Psoas muscle (tissue), 8 donors: ENCODE measurements around the gene GK. TPM values are rescaled to one million over a fixed set of nuclear protein-coding genes. Genes with fewer than 3 reads are reported as not detected.

ENCODE experiments used
- ATAC-seq, 4 donors: fragments of 200-7000 bp; cut with Tn5 transposase; one replicate each; pipeline ENCODE4 v1.9.1; 2020; ENCODE audit warnings: moderate library complexity in 3 of 4, mild to moderate bottlenecking in 2 of 4
- DNase-seq, 2 donors: peaks; one replicate each; pipeline ENCODE4 v3.0.0-alpha.2; 2020
- H3K27ac ChIP-seq: fragments of 200-600 bp; one replicate; pipeline ENCODE4 v1.8.0; 2022
- H3K27me3 ChIP-seq, 3 donors: fragments of 200-600 bp in 1 of 3; one replicate each; pipeline versions ENCODE4 v1.6.1 to v1.8.0; 2013 to 2022; ENCODE audit warnings: low read length in 2 of 3, mild to moderate bottlenecking in 2 of 3, moderate library complexity in 1 of 3; ENCODE audit not compliant: insufficient read depth in 3 of 3
- H3K36me3 ChIP-seq, 2 donors: fragments of 200-600 bp in 1 of 2; one replicate each; pipeline versions ENCODE4 v1.6.1 to v1.8.0; 2013 to 2022; ENCODE audit warnings: low read depth in 1 of 2, mild to moderate bottlenecking in 1 of 2, moderate library complexity in 1 of 2; ENCODE audit not compliant: insufficient read depth in 1 of 2
- H3K4me1 ChIP-seq: fragments of 200-600 bp; one replicate; pipeline ENCODE4 v1.8.0; 2022
- H3K4me3 ChIP-seq: fragments of 200-600 bp; one replicate; pipeline ENCODE4 v1.8.0; 2022; ENCODE audit warnings: mild to moderate bottlenecking
- H3K9me3 ChIP-seq: fragments of 200-600 bp; one replicate; pipeline ENCODE4 v1.8.0; 2022
- WGBS, 3 donors: extraction: QIAGEN DNeasy Blood & Tissue Kit; methylation state at CpG; one replicate each; pipeline versions ENCODE4 v1.1.6 to v1.1.7; 2013; 5-methylcytosine and 5-hydroxymethylcytosine counted together
- intact Hi-C, 2 donors: fragments of 100-400 bp; cut with DNase I; formaldehyde crosslinking; loops; one replicate each; pipeline versions ENCODE4 v1.11.0 to v1.14.2; 2022
- polyA plus RNA-seq, 3 donors: library from polyadenylated mRNA; stranded (reverse); fragments of 200-250 nt; gene quantifications; one replicate each; pipeline ENCODE4 v1.2.3, GENCODE V29; 2013
- total RNA-seq, 4 donors: library from RNA; stranded (reverse); fragmentation: NEBNext Ultra II Directional in 2 of 4; extraction: Animal tissue kit (Norgen Biotek cat#: 25700) in 2 of 4; gene quantifications; one replicate each; pipeline versions ENCODE4 v1.2.1 to v1.2.4, GENCODE V29; 2021 to 2023
- TF ChIP-seq, protein P1 (sequence below): fragments of 200-600 bp; IDR thresholded peaks from one replicate; pipeline ENCODE4 v1.8.0; 2022; ENCODE audit warnings: antibody characterized with exemption
- donor health status: healthy with polysubstance abuse.
- donor health status: DM: no; HTN: no; CAD: no; lungs with moderate emphysema.
- donor health status: Bipolar disorder and iron deficiency.
- donor health status: healthy.
- donor health status: DM: yes; HTN: yes; CAD: no.
- donor health status: DM: no; HTN: no; CAD: no.
- donor health status: DM: no; HTN: no; CAD: no.
- donor health status: DM: yes; HTN: yes; CAD: no.

GK gene
- total and polyA plus RNA-seq, 7 donors: 1.1 to 5.2 (median 4.2) TPM

DNA sequence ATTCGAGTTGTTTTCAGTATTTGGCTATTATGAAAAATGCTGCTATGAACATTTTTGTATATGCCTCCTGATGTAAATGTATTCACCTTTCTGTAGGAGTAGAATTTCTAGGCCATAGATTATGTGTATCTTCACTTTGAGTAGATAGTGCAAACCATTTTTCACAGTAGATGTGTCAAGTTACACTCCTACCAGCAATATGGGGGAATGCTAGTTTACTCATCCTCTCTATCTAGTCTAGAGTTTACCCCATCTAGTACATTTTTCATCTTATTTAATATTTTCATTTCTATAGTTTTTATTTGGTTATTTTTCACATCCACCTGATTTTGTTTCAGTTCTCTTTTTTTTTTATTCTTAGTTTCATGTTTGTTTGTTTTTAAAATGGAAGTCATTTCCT lies 59.0 kb downstream of the GK start:
- H3K36me3 ChIP-seq: peaks cover 0 to 8% of the 10 kb centered on the region in 2 donors
- H3K4me3 ChIP-seq: no peak overlapping the region
- ATAC-seq (no peak), DNase-seq (no peak)
- no peaks in the 10 kb centered on the region for H3K9me3 ChIP-seq
- H3K4me1 ChIP-seq: no peaks in the 10 kb centered on the region
- H3K27ac ChIP-seq: no peak overlapping the region
- TF ChIP-seq, protein P1, sequence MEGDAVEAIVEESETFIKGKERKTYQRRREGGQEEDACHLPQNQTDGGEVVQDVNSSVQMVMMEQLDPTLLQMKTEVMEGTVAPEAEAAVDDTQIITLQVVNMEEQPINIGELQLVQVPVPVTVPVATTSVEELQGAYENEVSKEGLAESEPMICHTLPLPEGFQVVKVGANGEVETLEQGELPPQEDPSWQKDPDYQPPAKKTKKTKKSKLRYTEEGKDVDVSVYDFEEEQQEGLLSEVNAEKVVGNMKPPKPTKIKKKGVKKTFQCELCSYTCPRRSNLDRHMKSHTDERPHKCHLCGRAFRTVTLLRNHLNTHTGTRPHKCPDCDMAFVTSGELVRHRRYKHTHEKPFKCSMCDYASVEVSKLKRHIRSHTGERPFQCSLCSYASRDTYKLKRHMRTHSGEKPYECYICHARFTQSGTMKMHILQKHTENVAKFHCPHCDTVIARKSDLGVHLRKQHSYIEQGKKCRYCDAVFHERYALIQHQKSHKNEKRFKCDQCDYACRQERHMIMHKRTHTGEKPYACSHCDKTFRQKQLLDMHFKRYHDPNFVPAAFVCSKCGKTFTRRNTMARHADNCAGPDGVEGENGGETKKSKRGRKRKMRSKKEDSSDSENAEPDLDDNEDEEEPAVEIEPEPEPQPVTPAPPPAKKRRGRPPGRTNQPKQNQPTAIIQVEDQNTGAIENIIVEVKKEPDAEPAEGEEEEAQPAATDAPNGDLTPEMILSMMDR: no peak
- no peaks in the 10 kb centered on the region for H3K27me3 ChIP-seq
- WGBS, 3 donors: 73 to 100% (median 88%) methylated on average over 1 of the region's 1 CpG
- intact Hi-C loops: loop anchor here (5.0 to 10.0 kb wide), 2 partner anchors 137 to 140 kb away; partner anchors contain the start of gene TASL (in 1 of the 2)

DNA sequence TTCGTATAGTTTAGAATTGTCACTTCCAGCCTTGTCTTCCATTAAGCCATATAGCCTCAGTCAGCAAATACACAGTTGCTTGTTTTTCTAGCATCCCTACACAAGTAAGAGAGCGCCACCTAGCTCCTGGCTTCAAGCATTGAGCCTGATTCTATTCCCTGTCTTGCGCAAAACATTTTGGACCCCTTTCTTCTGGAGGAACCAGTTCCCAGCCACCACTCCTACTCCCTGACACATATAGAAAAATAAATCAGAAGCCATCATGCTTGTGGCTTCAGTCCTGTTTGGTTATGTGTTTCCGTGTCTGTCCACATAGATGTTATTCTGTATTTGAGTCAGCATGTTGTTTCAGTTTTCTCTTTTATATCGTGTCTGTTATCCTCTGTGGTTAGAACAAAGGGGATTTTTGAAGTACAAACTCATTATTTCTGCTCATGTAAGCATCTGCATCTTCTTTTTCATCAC lies 59.9 kb downstream of the GK start:
- peaks cover 0 to 5% of the 10 kb centered on the region in 2 donors for H3K36me3 ChIP-seq

DNA sequence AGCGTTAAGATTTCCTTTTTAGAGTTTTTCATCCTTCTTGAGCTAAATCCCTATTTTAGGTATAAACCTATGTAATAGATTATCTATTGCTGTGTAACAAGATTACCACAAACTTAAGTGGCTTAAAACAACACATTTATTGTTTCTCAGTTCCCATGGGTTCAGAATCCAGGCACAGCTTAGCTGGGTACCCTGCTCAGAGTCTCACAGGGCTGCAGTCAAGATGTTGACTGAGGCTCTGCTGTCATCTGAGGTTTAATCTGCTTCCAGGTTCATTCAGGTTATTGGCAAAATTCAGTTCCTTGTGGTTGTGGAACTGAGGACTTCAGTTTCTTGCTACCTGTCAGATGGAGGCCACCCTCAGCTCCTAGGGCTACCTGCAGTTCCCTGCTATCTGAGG lies 60.9 kb downstream of the GK start:
- no peak overlapping the region for H3K27ac ChIP-seq
- 83 to 100% (median 96%) methylated on average over 1 of the region's 1 CpG for WGBS, 3 donors
- TF ChIP-seq, protein P1: no peak
- H3K4me1 ChIP-seq: no peaks in the 10 kb centered on the region
- no peaks in the 10 kb centered on the region for H3K27me3 ChIP-seq
- ATAC-seq (no peak), DNase-seq (no peak)
- H3K4me3 ChIP-seq: no peak overlapping the region
- intact Hi-C loops: loop anchor here (5.0 to 10.0 kb wide), 2 partner anchors 139 to 142 kb away; partner anchors contain the start of gene TASL (in 1 of the 2)
- H3K36me3 ChIP-seq: peaks cover 0 to 10% of the 10 kb centered on the region in 2 donors
- no peaks in the 10 kb centered on the region for H3K9me3 ChIP-seq

More for the DNA sequence above, 59.9 kb downstream of the GK start:
- H3K9me3 ChIP-seq: no peaks in the 10 kb centered on the region
- DNase-seq (peak in 1 of 2 donors; percentile 17), ATAC-seq (peak in 1 of 4 donors; percentile 58)
- 48 to 86% (median 82%) methylated on average over 5 of the region's 5 CpGs for WGBS, 3 donors
- H3K27ac ChIP-seq: no peak overlapping the region
- H3K4me3 ChIP-seq: no peak overlapping the region
- H3K27me3 ChIP-seq: no peaks in the 10 kb centered on the region
- TF ChIP-seq, protein P1: peak; percentile 44
- intact Hi-C loops: loop anchor here (5.0 to 10.0 kb wide), 2 partner anchors 138 to 141 kb away; partner anchors contain the start of gene TASL (in 1 of the 2)
- H3K4me1 ChIP-seq: no peaks in the 10 kb centered on the region

DNA sequence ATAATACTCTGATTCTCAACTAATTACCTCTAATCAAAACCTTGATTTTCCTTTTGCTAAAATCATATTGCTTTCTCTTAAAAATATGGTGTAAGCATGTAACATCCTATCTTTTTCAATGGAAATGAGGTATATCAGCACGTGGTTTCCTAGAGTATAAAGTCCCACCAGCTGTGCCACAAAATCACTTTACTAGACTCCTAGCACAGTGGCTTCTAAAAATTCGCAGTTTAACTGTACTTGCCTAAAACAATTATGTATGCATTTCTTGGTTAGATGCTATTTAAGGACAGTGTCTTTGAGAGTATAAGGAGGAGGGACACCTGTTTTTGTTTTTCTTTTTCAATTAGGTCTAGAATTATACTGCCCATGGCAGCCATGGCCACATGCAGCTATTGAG lies 62.8 kb downstream of the GK start:
- TF ChIP-seq, protein P1: no peak
- Histone ChIP-seq H3K27me3 (no peaks in the 10 kb centered on the region), H3K36me3 (peaks cover 0 to 5% of the 10 kb centered on the region in 2 donors), H3K9me3 (no peaks in the 10 kb centered on the region), H3K27ac (no peak overlapping the region), H3K4me1 (no peaks in the 10 kb centered on the region), H3K4me3 (no peak overlapping the region)
- DNase-seq: no peak
- WGBS, 3 donors: 42 to 80% (median 58%) methylated on average over 2 of the region's 2 CpGs
- ATAC-seq: no peak
- intact Hi-C loops: loop anchor here in 1 of 2 donors (10.0 kb wide), 1 partner anchor 141 kb away; the partner anchor contains the start of gene TASL
